HL-60 (cell line): Measurements from ENCODE around the gene SLC22A12.

Experiments used
- GABPA ChIP-seq: IDR thresholded peaks from 2 replicates; pipeline ENCODE4 v1.6.1; 2012; ENCODE audit warnings: low read depth
- POLR2AphosphoS5 ChIP-seq: IDR thresholded peaks from 2 replicates; pipeline ENCODE4 v1.6.1; 2012; ENCODE audit warnings: low read depth
- SPI1 ChIP-seq: IDR thresholded peaks from 2 replicates; pipeline ENCODE4 v1.6.1; 2012; ENCODE audit warnings: low read depth, mild to moderate bottlenecking, borderline replicate concordance
- TF ChIP-seq, protein P1 (sequence below): IDR thresholded peaks from one replicate; pipeline ENCODE4 v1.5.1; 2011; ENCODE audit warnings: low read length, control low read depth, inconsistent platforms; ENCODE audit not compliant: insufficient read depth
- TF ChIP-seq, protein P2 (sequence below): IDR thresholded peaks from 2 replicates; pipeline ENCODE4 v1.6.1; 2012; ENCODE audit warnings: low read depth; ENCODE audit not compliant: insufficient replicate concordance

DNA sequence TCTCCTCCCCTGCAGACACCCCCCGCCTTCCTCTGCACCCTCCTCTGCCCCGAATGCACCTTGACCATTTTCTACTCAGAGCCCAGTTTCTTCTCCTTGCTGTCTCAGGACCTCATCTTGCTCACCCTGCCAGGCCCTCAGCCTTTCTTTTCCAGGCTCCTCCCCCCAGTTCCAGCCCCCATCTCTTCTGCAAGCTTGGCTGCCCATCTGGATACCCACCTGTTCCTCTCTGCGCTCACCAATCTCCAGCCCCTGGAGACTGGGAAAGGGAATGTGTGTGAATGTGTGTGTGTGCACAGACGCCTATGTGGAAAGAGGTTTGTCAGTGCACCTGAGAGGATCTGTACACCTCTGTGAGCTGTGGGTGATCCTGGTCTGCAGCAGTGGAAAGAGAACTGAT is 36.4 kb downstream of the SLC22A12 start:
- TF ChIP-seq POLR2AphosphoS5, result no peak
- TF ChIP-seq, protein P1, sequence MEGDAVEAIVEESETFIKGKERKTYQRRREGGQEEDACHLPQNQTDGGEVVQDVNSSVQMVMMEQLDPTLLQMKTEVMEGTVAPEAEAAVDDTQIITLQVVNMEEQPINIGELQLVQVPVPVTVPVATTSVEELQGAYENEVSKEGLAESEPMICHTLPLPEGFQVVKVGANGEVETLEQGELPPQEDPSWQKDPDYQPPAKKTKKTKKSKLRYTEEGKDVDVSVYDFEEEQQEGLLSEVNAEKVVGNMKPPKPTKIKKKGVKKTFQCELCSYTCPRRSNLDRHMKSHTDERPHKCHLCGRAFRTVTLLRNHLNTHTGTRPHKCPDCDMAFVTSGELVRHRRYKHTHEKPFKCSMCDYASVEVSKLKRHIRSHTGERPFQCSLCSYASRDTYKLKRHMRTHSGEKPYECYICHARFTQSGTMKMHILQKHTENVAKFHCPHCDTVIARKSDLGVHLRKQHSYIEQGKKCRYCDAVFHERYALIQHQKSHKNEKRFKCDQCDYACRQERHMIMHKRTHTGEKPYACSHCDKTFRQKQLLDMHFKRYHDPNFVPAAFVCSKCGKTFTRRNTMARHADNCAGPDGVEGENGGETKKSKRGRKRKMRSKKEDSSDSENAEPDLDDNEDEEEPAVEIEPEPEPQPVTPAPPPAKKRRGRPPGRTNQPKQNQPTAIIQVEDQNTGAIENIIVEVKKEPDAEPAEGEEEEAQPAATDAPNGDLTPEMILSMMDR, result no peak
- TF ChIP-seq, protein P2, sequence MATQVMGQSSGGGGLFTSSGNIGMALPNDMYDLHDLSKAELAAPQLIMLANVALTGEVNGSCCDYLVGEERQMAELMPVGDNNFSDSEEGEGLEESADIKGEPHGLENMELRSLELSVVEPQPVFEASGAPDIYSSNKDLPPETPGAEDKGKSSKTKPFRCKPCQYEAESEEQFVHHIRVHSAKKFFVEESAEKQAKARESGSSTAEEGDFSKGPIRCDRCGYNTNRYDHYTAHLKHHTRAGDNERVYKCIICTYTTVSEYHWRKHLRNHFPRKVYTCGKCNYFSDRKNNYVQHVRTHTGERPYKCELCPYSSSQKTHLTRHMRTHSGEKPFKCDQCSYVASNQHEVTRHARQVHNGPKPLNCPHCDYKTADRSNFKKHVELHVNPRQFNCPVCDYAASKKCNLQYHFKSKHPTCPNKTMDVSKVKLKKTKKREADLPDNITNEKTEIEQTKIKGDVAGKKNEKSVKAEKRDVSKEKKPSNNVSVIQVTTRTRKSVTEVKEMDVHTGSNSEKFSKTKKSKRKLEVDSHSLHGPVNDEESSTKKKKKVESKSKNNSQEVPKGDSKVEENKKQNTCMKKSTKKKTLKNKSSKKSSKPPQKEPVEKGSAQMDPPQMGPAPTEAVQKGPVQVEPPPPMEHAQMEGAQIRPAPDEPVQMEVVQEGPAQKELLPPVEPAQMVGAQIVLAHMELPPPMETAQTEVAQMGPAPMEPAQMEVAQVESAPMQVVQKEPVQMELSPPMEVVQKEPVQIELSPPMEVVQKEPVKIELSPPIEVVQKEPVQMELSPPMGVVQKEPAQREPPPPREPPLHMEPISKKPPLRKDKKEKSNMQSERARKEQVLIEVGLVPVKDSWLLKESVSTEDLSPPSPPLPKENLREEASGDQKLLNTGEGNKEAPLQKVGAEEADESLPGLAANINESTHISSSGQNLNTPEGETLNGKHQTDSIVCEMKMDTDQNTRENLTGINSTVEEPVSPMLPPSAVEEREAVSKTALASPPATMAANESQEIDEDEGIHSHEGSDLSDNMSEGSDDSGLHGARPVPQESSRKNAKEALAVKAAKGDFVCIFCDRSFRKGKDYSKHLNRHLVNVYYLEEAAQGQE, result no peak
- no peak for TF ChIP-seq GABPA
- TF ChIP-seq SPI1, result no peak
